HuH-7 (cell line): Measurements from ENCODE around the gene ZSWIM7.

Experiments used
- DNase-seq: peaks from one replicate; pipeline ENCODE4 v3.0.0; 2011; ENCODE audit warnings: low spot score

The ZSWIM7 gene

DNA sequence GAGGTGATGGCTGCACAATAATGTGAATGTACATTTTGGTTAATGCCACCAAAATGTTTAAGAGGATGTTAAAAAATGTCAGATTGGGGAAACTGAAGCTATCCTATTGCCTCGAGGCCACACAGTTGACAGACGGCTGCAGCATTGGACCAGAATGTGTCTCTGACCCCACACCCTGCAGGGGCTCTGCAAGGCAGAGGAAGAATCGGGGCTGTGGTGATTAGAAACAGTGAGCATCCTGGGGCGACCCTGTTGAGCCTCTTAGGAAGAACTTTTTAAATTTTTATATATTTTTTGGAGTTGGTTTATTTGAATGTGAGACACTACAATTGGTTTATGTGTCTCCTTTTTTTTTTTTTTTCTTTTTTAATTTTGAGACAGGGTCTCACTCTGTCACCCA, 69.6 kb downstream of the ZSWIM7 start:
- DNase-seq, result no peak

DNA sequence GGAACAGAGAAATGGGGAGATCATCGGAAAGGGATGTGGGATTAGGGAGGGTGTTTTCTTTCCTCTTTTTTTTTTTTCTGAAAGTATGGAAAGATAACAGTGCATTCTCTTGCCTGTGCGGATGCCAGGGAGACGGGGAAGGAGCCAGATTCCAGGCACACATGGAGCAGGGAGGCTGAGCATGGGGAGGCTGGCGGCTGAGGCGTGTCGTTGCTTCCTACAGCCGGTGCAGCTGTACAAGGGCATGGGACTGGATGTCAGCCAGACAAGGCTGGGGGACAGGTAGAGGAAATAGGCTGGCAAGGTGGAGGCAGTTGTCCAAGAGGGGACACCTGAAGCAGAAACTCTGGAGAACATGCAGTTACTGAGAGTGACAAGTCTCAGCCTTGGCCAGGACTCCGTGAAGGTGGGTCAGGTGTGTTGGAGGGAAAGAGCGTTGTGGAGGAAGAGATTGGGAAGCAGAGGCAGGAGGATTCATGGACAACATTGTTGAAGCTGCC, 71.2 kb downstream of the ZSWIM7 start:
- DNase-seq, result no peak
